HUES64 (cell line): ENCODE results near the gene NKAIN2.

ENCODE experiments used
- H3K27ac ChIP-seq: 2 replicates; pipeline ENCODE4 v1.7.0; 2013; ENCODE audit warnings: low read depth, low read length, inconsistent platforms
- H3K27me3 ChIP-seq: 2 replicates; pipeline ENCODE4 v1.6.1; 2013; ENCODE audit warnings: mild to moderate bottlenecking, low read length; ENCODE audit not compliant: insufficient read depth
- H3K36me3 ChIP-seq: 2 replicates; pipeline ENCODE4 v1.6.1; 2013; ENCODE audit warnings: mild to moderate bottlenecking, low read length; ENCODE audit not compliant: insufficient read depth
- H3K4me1 ChIP-seq: 2 replicates; pipeline ENCODE4 v1.6.1; 2013; ENCODE audit warnings: mild to moderate bottlenecking, low read length, moderate library complexity; ENCODE audit not compliant: insufficient read depth
- H3K4me3 ChIP-seq: 2 replicates; pipeline ENCODE4 v1.5.1; 2013; ENCODE audit warnings: mild to moderate bottlenecking, low read length, moderate library complexity
- H3K9ac ChIP-seq: 2 replicates; pipeline ENCODE4 v1.6.1; 2013; ENCODE audit warnings: mild to moderate bottlenecking, low read depth, low read length
- H3K9me3 ChIP-seq: 2 replicates; pipeline ENCODE4 v1.6.1; 2013; ENCODE audit warnings: low read depth, low read length; ENCODE audit not compliant: insufficient read depth
- WGBS: fragments of 150-250, 120-280 bp; methylation state at CpG from one replicate; pipeline ENCODE4 v1.1.7; 2013; ENCODE audit warnings: missing lambda C conversion rate; 5-methylcytosine and 5-hydroxymethylcytosine counted together

NKAIN2 gene

GRCh38 chr6:124110514-124110913, 306.8 kb downstream of the NKAIN2 start:
- Histone ChIP-seq H3K36me3 (no peaks in the 10 kb centered on the region), H3K9me3 (no peaks in the 10 kb centered on the region), H3K4me3 (no peak overlapping the region), H3K9ac (no peak overlapping the region), H3K27me3 (no peaks in the 10 kb centered on the region), H3K27ac (no peak overlapping the region), H3K4me1 (no peaks in the 10 kb centered on the region)
- 75% methylated on average over 3 of the region's 4 CpGs for WGBS

GRCh38 chr6:124119596-124119995, 315.9 kb downstream of the NKAIN2 start:
- no peaks in the 10 kb centered on the region for H3K36me3 ChIP-seq
- no peak overlapping the region for H3K9ac ChIP-seq
- H3K4me1 ChIP-seq: 0 out of 2 replicates have a peak, but pooled peaks cover 3% of the 10 kb centered on the region
- 96% methylated on average over 1 of the region's 1 CpG for WGBS
- no peak overlapping the region for H3K4me3 ChIP-seq
- no peaks in the 10 kb centered on the region for H3K27me3 ChIP-seq
- no peak overlapping the region for H3K27ac ChIP-seq
- no peaks in the 10 kb centered on the region for H3K9me3 ChIP-seq

- WGBS: 86% methylated on average over 1 of the region's 2 CpGs
- Histone ChIP-seq H3K9me3 (no peaks in the 10 kb centered on the region), H3K4me1 (no peaks in the 10 kb centered on the region), H3K36me3 (no peaks in the 10 kb centered on the region), H3K27ac (no peak overlapping the region), H3K9ac (no peak overlapping the region), H3K27me3 (no peaks in the 10 kb centered on the region), H3K4me3 (no peak overlapping the region)
These were observed 320.0 kb downstream of the NKAIN2 start for GRCh38 chr6:124123617-124124209.

GRCh38 chr6:124131259-124131658, 327.6 kb downstream of the NKAIN2 start:
- no peaks in the 10 kb centered on the region for H3K27me3 ChIP-seq
- no peak overlapping the region for H3K9ac ChIP-seq
- H3K4me1 ChIP-seq: no peaks in the 10 kb centered on the region
- H3K4me3 ChIP-seq: no peak overlapping the region
- no peak overlapping the region for H3K27ac ChIP-seq
- H3K9me3 ChIP-seq: no peaks in the 10 kb centered on the region
- H3K36me3 ChIP-seq: no peaks in the 10 kb centered on the region
- WGBS: 93% methylated on average over 4 of the region's 4 CpGs

GRCh38 chr6:124131779-124132178, 328.1 kb downstream of the NKAIN2 start:
- Histone ChIP-seq H3K27ac (no peak overlapping the region), H3K4me3 (no peak overlapping the region), H3K9ac (no peak overlapping the region), H3K27me3 (no peaks in the 10 kb centered on the region), H3K4me1 (no peaks in the 10 kb centered on the region), H3K36me3 (no peaks in the 10 kb centered on the region), H3K9me3 (no peaks in the 10 kb centered on the region)

- 92% methylated on average over 2 of the region's 2 CpGs for WGBS
- H3K9ac ChIP-seq: no peak overlapping the region
- H3K36me3 ChIP-seq: no peaks in the 10 kb centered on the region
- no peaks in the 10 kb centered on the region for H3K4me1 ChIP-seq
- H3K4me3 ChIP-seq: no peak overlapping the region
- H3K27ac ChIP-seq: no peak overlapping the region
- no peaks in the 10 kb centered on the region for H3K9me3 ChIP-seq
- H3K27me3 ChIP-seq: no peaks in the 10 kb centered on the region
These were observed 328.6 kb downstream of the NKAIN2 start for GRCh38 chr6:124132256-124132655.

- Histone ChIP-seq H3K4me3 (no peak overlapping the region), H3K27ac (no peak overlapping the region), H3K27me3 (no peaks in the 10 kb centered on the region), H3K9ac (no peak overlapping the region), H3K4me1 (no peaks in the 10 kb centered on the region), H3K9me3 (no peaks in the 10 kb centered on the region), H3K36me3 (no peaks in the 10 kb centered on the region)
- WGBS: 97% methylated on average over 2 of the region's 2 CpGs
These were observed 339.2 kb downstream of the NKAIN2 start for GRCh38 chr6:124142852-124143251.

- H3K9me3 ChIP-seq: no peaks in the 10 kb centered on the region
- no peak overlapping the region for H3K9ac ChIP-seq
- no peaks in the 10 kb centered on the region for H3K36me3 ChIP-seq
- no peak overlapping the region for H3K27ac ChIP-seq
- H3K27me3 ChIP-seq: no peaks in the 10 kb centered on the region
- H3K4me3 ChIP-seq: no peak overlapping the region
- H3K4me1 ChIP-seq: no peaks in the 10 kb centered on the region
These were observed 339.8 kb downstream of the NKAIN2 start for GRCh38 chr6:124143435-124143834.

GRCh38 chr6:124147621-124148020, 344.0 kb downstream of the NKAIN2 start:
- 75% methylated on average over 2 of the region's 5 CpGs for WGBS
- Histone ChIP-seq H3K27me3 (no peaks in the 10 kb centered on the region), H3K4me1 (no peaks in the 10 kb centered on the region)

GRCh38 chr6:124148236-124148957, 344.7 kb downstream of the NKAIN2 start:
- Histone ChIP-seq H3K36me3 (no peaks in the 10 kb centered on the region), H3K4me3 (no peak overlapping the region), H3K27me3 (no peaks in the 10 kb centered on the region), H3K27ac (no peak overlapping the region), H3K9me3 (no peaks in the 10 kb centered on the region), H3K4me1 (no peaks in the 10 kb centered on the region), H3K9ac (no peak overlapping the region)
- 97% methylated on average over 1 of the region's 2 CpGs for WGBS

More at GRCh38 chr6:124147621-124148020, 344.0 kb downstream of the NKAIN2 start:
- Histone ChIP-seq H3K9me3 (no peaks in the 10 kb centered on the region), H3K27ac (no peak overlapping the region), H3K9ac (no peak overlapping the region), H3K36me3 (no peaks in the 10 kb centered on the region), H3K4me3 (no peak overlapping the region)

GRCh38 chr6:124149646-124150045, 346.0 kb downstream of the NKAIN2 start:
- no peak overlapping the region for H3K27ac ChIP-seq
- no peaks in the 10 kb centered on the region for H3K4me1 ChIP-seq
- no peaks in the 10 kb centered on the region for H3K36me3 ChIP-seq
- H3K27me3 ChIP-seq: no peaks in the 10 kb centered on the region
- H3K9ac ChIP-seq: no peak overlapping the region
- H3K4me3 ChIP-seq: no peak overlapping the region
- WGBS: 93% methylated on average over 4 of the region's 4 CpGs
- no peaks in the 10 kb centered on the region for H3K9me3 ChIP-seq
